Measurements from ENCODE around the gene PEX5L. TPM values are rescaled to one million over a fixed set of nuclear protein-coding genes. Genes with fewer than 3 reads are reported as not detected.

The PEX5L gene
- total and polyA plus RNA-seq, 10 of the 15 experiments (the other 5 are each of a cell fraction or from before 2014, with no cell fraction given) = 0.11 to 17.0 (median 0.50) TPM

- ChIA-PET RAD21 (ENCODE audit: unreplicated experiment) (interaction anchor here (0.8 to 2.5 kb wide), 28 partner anchors 9 to 873 kb away, joined by 3 to 35 read pairs (median 4); partner anchors contain the start of gene TTC14), POLR2A (no interaction called here), CTCF (interaction anchor here (0.5 to 3.7 kb wide), 55 partner anchors 9 to 867 kb away, joined by 3 to 47 read pairs (median 5); partner anchors contain the start of genes CCDC39, PEX5L and TTC14), SMC1A (ENCODE audit: uncharacterized antibody, unreplicated experiment) (interaction anchor here (0.6 to 3.2 kb wide), 52 partner anchors 11 to 867 kb away, joined by 3 to 30 read pairs (median 4); partner anchors contain the start of gene TTC14)
- FAIRE-seq (peak; percentile 95), DNase-seq (ENCODE audit: low read depth, low spot score) (peak; percentile 40), ATAC-seq (peak; percentile 94)
- no peak overlapping the region for H3K9ac ChIP-seq (ENCODE audit: control insufficient read depth, insufficient read depth, low read length)
- H4K20me1 ChIP-seq (ENCODE audit: control insufficient read depth, insufficient read depth) = no peaks in the 10 kb centered on the region
- H3K4me3 ChIP-seq = no peak overlapping the region
- in situ Hi-C loops (cut with MboI) = loop anchor here (5.0 kb wide), 1 partner anchor 791 kb away; the partner anchor contains the start of gene TTC14
- H3K27me3 ChIP-seq (replicated peaks in 1 of 2; ENCODE audit: control insufficient read depth in 2 of 2, insufficient read depth in 2 of 2, low read length in 1 of 2) = no peaks in the 10 kb centered on the region
- no peak overlapping the region for H3K27ac ChIP-seq (ENCODE audit: control insufficient read depth, insufficient read depth)
- no peak overlapping the region for H3K4me2 ChIP-seq (ENCODE audit: control insufficient read depth, insufficient read depth)
- H2AFZ ChIP-seq (ENCODE audit: control insufficient read depth, low read depth, low read length) = peak overlapping the region; percentile 76
- H3K9me3 ChIP-seq (replicated peaks; ENCODE audit: control insufficient read depth, insufficient read depth, low read length) = no peaks in the 10 kb centered on the region
- BruUV-seq (replicated peaks) = no TSS peak
- intact Hi-C loops (cut with micrococcal nuclease; ENCODE audit: unreplicated experiment) = loop anchor here (1.0 to 2.0 kb wide), 5 partner anchors 71 to 784 kb away; no protein-coding TSS in a partner anchor
- no peaks in the 10 kb centered on the region for H3K79me2 ChIP-seq (ENCODE audit: control insufficient read depth, insufficient read depth, low read length)
- H3K36me3 ChIP-seq (ENCODE audit: control insufficient read depth in 2 of 2, insufficient read depth in 2 of 2, low read length in 1 of 2) = no peaks in the 10 kb centered on the region
- 11% methylated on average over 9 of the region's 9 CpGs for WGBS (ENCODE audit: insufficient coverage, insufficient replicate concordance, low lambda C conversion rate, missing lambda C conversion rate)
- no peaks in the 10 kb centered on the region for H3K4me1 ChIP-seq (ENCODE audit: control insufficient read depth, insufficient read depth, low read length)
- no peak for TF ChIP-seq PBX3 (IDR thresholded peaks at IDR 0.05; ENCODE audit: insufficient replicate concordance, low read depth, low read length)
- TF ChIP-seq IKZF2 (IDR thresholded peaks at IDR 0.05) = peak in 1 of 2 experiments; percentile 30; a peak in 1 of 4 replicates
- TF ChIP-seq SMARCA5 (IDR thresholded peaks at IDR 0.05) = 0 out of 2 replicates have a peak, but pooled peaks have one; percentile 31
- TF ChIP-seq TCF7 (IDR thresholded peaks at IDR 0.05; ENCODE audit: borderline replicate concordance) = 0 out of 2 replicates have a peak, but pooled peaks have one; percentile 18
- TF ChIP-seq ZNF24 (IDR thresholded peaks at IDR 0.05) = peak; percentile 10; the same call in 1 of the 2 replicates
- peak; percentile 97 for TF ChIP-seq RAD21 (IDR thresholded peaks at IDR 0.05; ENCODE audit: insufficient read depth, low read depth, low read length)
- TF ChIP-seq ATF2 (IDR thresholded peaks at IDR 0.05; ENCODE audit: low read length) = no peak
- peak; percentile 63 to 83 (median 78); a peak in 5 of 6 replicates for TF ChIP-seq CTCF (IDR thresholded peaks at IDR 0.05 in 2 of 3, conservative IDR thresholded peaks at IDR 0.05 in 1 of 3; ENCODE audit: control insufficient read depth in 2 of 3, extremely low read depth in 1 of 3, insufficient read depth in 1 of 3, low read depth in 3 of 3, low read length in 3 of 3)
- peak in 1 of 2 experiments; percentile 12; a peak in 1 of 4 replicates for TF ChIP-seq ETV6 (conservative IDR thresholded peaks at IDR 0.05 in 1 of 2, IDR thresholded peaks at IDR 0.05 in 1 of 2; ENCODE audit: borderline replicate concordance in 1 of 2, low read depth in 1 of 2)
- peak; percentile 88 for TF ChIP-seq SMC3 (IDR thresholded peaks at IDR 0.05; ENCODE audit: borderline replicate concordance, low read length)
- peak; percentile 57; the same call in 1 of the 2 replicates for TF ChIP-seq YY1 (IDR thresholded peaks at IDR 0.05; ENCODE audit: low read depth, low read length)
- TF ChIP-seq SIN3A (IDR thresholded peaks at IDR 0.05; ENCODE audit: low read depth, low read length) = no peak
- TF ChIP-seq IRF4 (IDR thresholded peaks at IDR 0.05; ENCODE audit: low read depth, low read length) = 0 out of 2 replicates have a peak, but pooled peaks have one; percentile 23
- 0 out of 2 replicates have a peak, but pooled peaks have one; percentile 28 for TF ChIP-seq IKZF1 (conservative IDR thresholded peaks at IDR 0.05)
- TF ChIP-seq SP1 (IDR thresholded peaks at IDR 0.05; ENCODE audit: low read depth, low read length) = no peak
- peak; percentile 35; the same call in 1 of the 2 replicates for TF ChIP-seq DPF2 (IDR thresholded peaks at IDR 0.05)
Observed at GRCh38 chr3:179811321-179812095, 225.2 kb downstream of the PEX5L start.
